AML-193 (cell line): ENCODE results near the gene CSMD2.
"Not testable (repeated sequence)": the region's sequence is repeated elsewhere in the genome, so short reads cannot be mapped to it uniquely, and the experiment has no call there.

Source experiments
- DNase-seq, 2 experiments: peaks; one replicate each; lab custom pipeline; 2025; lab: John Stamatoyannopoulos, UW

The CSMD2 gene

GRCh38 chr1:34108269-34108668 is 56.8 kb downstream of the CSMD2 start:
- no peak for DNase-seq

- no peak for DNase-seq
Measured at GRCh38 chr1:34101151-34101550, 63.9 kb downstream of the CSMD2 start.

- no peak for DNase-seq
Measured at GRCh38 chr1:34100332-34100731, 64.7 kb downstream of the CSMD2 start.

GRCh38 chr1:34092399-34092798 is 72.6 kb downstream of the CSMD2 start:
- not testable (repeated sequence) for DNase-seq

GRCh38 chr1:34089731-34090130 is 75.3 kb downstream of the CSMD2 start:
- DNase-seq: no peak

- no peak for DNase-seq
Measured at GRCh38 chr1:34087986-34088385, 77.0 kb downstream of the CSMD2 start.

- DNase-seq: no peak
Measured at GRCh38 chr1:34086561-34086960, 78.5 kb downstream of the CSMD2 start.

- no peak for DNase-seq
Measured at GRCh38 chr1:34083974-34084373, 81.1 kb downstream of the CSMD2 start.

- not testable (repeated sequence) for DNase-seq
Measured at GRCh38 chr1:34082085-34082670, 82.9 kb downstream of the CSMD2 start.

- no peak for DNase-seq
Measured at GRCh38 chr1:34078383-34078782, 86.6 kb downstream of the CSMD2 start.

- no peak for DNase-seq
Measured at GRCh38 chr1:34075576-34075975, 89.5 kb downstream of the CSMD2 start.

GRCh38 chr1:34073028-34073695 is 91.9 kb downstream of the CSMD2 start:
- no peak for DNase-seq

- no peak for DNase-seq
Measured at GRCh38 chr1:34070201-34070836, 94.7 kb downstream of the CSMD2 start.

GRCh38 chr1:34066981-34067603 is 97.9 kb downstream of the CSMD2 start:
- DNase-seq: no peak

- no peak for DNase-seq
Measured at GRCh38 chr1:34066166-34066565, 98.9 kb downstream of the CSMD2 start.

- DNase-seq: no peak
Measured at GRCh38 chr1:34065498-34065897, 99.5 kb downstream of the CSMD2 start.

- no peak for DNase-seq
Measured at GRCh38 chr1:34060901-34061415, 104.1 kb downstream of the CSMD2 start.

- DNase-seq: no peak
Measured at GRCh38 chr1:34060187-34060730, 104.8 kb downstream of the CSMD2 start.

- DNase-seq: no peak
Measured at GRCh38 chr1:34057347-34058130, 107.5 kb downstream of the CSMD2 start.

GRCh38 chr1:34055818-34056217 is 109.2 kb downstream of the CSMD2 start:
- no peak for DNase-seq

GRCh38 chr1:34054920-34055319 is 110.1 kb downstream of the CSMD2 start:
- DNase-seq: no peak

GRCh38 chr1:34053660-34054059 is 111.4 kb downstream of the CSMD2 start:
- DNase-seq: no peak
